HL-60 (cell line): ENCODE results near the gene TYROBP.

Experiments
- CTCF ChIP-seq: IDR thresholded peaks from one replicate; pipeline ENCODE4 v1.5.1; 2011; ENCODE audit warnings: low read length, control low read depth, inconsistent platforms; ENCODE audit not compliant: insufficient read depth
- GABPA ChIP-seq: IDR thresholded peaks from 2 replicates; pipeline ENCODE4 v1.6.1; 2012; ENCODE audit warnings: low read depth
- POLR2AphosphoS5 ChIP-seq: IDR thresholded peaks from 2 replicates; pipeline ENCODE4 v1.6.1; 2012; ENCODE audit warnings: low read depth
- REST ChIP-seq: IDR thresholded peaks from 2 replicates; pipeline ENCODE4 v1.6.1; 2012; ENCODE audit warnings: low read depth; ENCODE audit not compliant: insufficient replicate concordance

- TF ChIP-seq POLR2AphosphoS5 (no peak), CTCF (no peak), GABPA (no peak), REST (no peak)
Measured at GRCh38 chr19:35943321-35944301, 35.5 kb upstream of the TYROBP start.
